H9 (cell line): ENCODE data around the gene FLNA. TPM values are rescaled to one million over a fixed set of nuclear protein-coding genes. Genes with fewer than 3 reads are reported as not detected.

ENCODE experiments used
- DNase-seq: peaks from one replicate; pipeline ENCODE4 v3.0.0-alpha.2; 2017
- H2AFZ ChIP-seq: one replicate; pipeline ENCODE4 v1.6.1; 2013; ENCODE audit warnings: mild to moderate bottlenecking, low read length, control low read depth, moderate library complexity
- H2AK5ac ChIP-seq: 2 replicates; pipeline ENCODE4 v1.6.1; 2013; ENCODE audit warnings: low read length, control low read depth, mixed read lengths; ENCODE audit not compliant: insufficient read length
- H2BK120ac ChIP-seq: one replicate; pipeline ENCODE4 v1.6.1; 2013; ENCODE audit warnings: low read depth, mild to moderate bottlenecking, low read length, control low read depth, inconsistent platforms; ENCODE audit not compliant: poor library complexity, severe bottlenecking
- H2BK12ac ChIP-seq: 2 replicates; pipeline ENCODE4 v1.6.1; 2013; ENCODE audit warnings: low read length, control low read depth, mixed read lengths, low read depth; ENCODE audit not compliant: insufficient read length
- H2BK15ac ChIP-seq: 2 replicates; pipeline ENCODE4 v1.6.1; 2013; ENCODE audit warnings: low read depth, low read length, control low read depth
- H2BK20ac ChIP-seq: one replicate; pipeline ENCODE4 v1.6.1; 2013; ENCODE audit warnings: low read depth, mild to moderate bottlenecking, low read length, control low read depth, inconsistent platforms; ENCODE audit not compliant: poor library complexity, severe bottlenecking
- H2BK5ac ChIP-seq: 2 replicates; pipeline ENCODE4 v1.6.1; 2013; ENCODE audit warnings: low read length, control low read depth, mixed read lengths; ENCODE audit not compliant: insufficient read length
- H3K14ac ChIP-seq: 2 replicates; pipeline ENCODE4 v1.6.1; 2013; ENCODE audit warnings: low read length, control low read depth; ENCODE audit not compliant: insufficient read depth
- H3K18ac ChIP-seq: 2 replicates; pipeline ENCODE4 v1.6.1; 2013; ENCODE audit warnings: low read depth, mild to moderate bottlenecking, mixed read lengths, low read length, control low read depth; ENCODE audit not compliant: insufficient read length
- H3K23ac ChIP-seq: 2 replicates; pipeline ENCODE4 v1.6.1; 2013; ENCODE audit warnings: low read length, control low read depth, mixed read lengths, low read depth; ENCODE audit not compliant: insufficient read length
- H3K23me2 ChIP-seq: 2 replicates; pipeline ENCODE4 v1.6.1; 2013; ENCODE audit warnings: low read depth, mild to moderate bottlenecking, mixed read lengths, low read length, control low read depth; ENCODE audit not compliant: insufficient read length, poor library complexity, severe bottlenecking
- H3K27ac ChIP-seq: 2 replicates; pipeline ENCODE4 v1.5.1; 2013; ENCODE audit warnings: low read length, control low read depth, mixed read lengths, low read depth; ENCODE audit not compliant: insufficient read length
- H3K27me3 ChIP-seq: 2 replicates; pipeline ENCODE4 v1.6.1; 2013; ENCODE audit warnings: low read length, control low read depth, inconsistent platforms; ENCODE audit not compliant: insufficient read depth
- H3K4ac ChIP-seq: 2 replicates; pipeline ENCODE4 v1.6.1; 2013; ENCODE audit warnings: low read depth, mild to moderate bottlenecking, control low read depth, inconsistent platforms, low read length, moderate library complexity
- H3K4me1 ChIP-seq: 2 replicates; pipeline ENCODE4 v1.6.1; 2013; ENCODE audit warnings: low read length, control low read depth, inconsistent platforms; ENCODE audit not compliant: insufficient read depth
- H3K4me2 ChIP-seq: 2 replicates; pipeline ENCODE4 v1.6.1; 2013; ENCODE audit warnings: low read length, control low read depth, mixed read lengths; ENCODE audit not compliant: insufficient read length, insufficient read depth
- H3K56ac ChIP-seq: 2 replicates; pipeline ENCODE4 v1.6.1; 2013; ENCODE audit warnings: low read depth, mild to moderate bottlenecking, mixed read lengths, low read length, control low read depth; ENCODE audit not compliant: insufficient read length
- H3K79me1 ChIP-seq: 2 replicates; pipeline ENCODE4 v1.6.1; 2013; ENCODE audit warnings: low read depth, mild to moderate bottlenecking, moderate library complexity, low read length, control low read depth, inconsistent platforms; ENCODE audit not compliant: insufficient read depth, poor library complexity, severe bottlenecking
- H3K79me2 ChIP-seq: 2 replicates; pipeline ENCODE4 v1.6.1; 2013; ENCODE audit warnings: low read length, control low read depth, inconsistent platforms; ENCODE audit not compliant: insufficient read depth
- H3K9ac ChIP-seq: 2 replicates; pipeline ENCODE4 v1.6.1; 2013; ENCODE audit warnings: low read length, control low read depth, mixed read lengths; ENCODE audit not compliant: insufficient read length; ENCODE audit errors: extremely low read depth
- H3K9me3 ChIP-seq: one replicate; pipeline ENCODE4 v1.6.1; 2013; ENCODE audit warnings: low read depth, low read length, inconsistent platforms; ENCODE audit not compliant: control insufficient read depth
- H3T11ph ChIP-seq: one replicate; pipeline ENCODE4 v1.6.1; 2013; ENCODE audit warnings: mild to moderate bottlenecking, low read length, control low read depth, inconsistent platforms
- H4K20me1 ChIP-seq: one replicate; pipeline ENCODE4 v1.6.1; 2013; ENCODE audit not compliant: control insufficient read depth, insufficient read length, insufficient read depth
- H4K5ac ChIP-seq: 2 replicates; pipeline ENCODE4 v1.6.1; 2013; ENCODE audit warnings: low read depth, mild to moderate bottlenecking, mixed read lengths, low read length, control low read depth; ENCODE audit not compliant: insufficient read length
- H4K8ac ChIP-seq: replicated peaks from 2 replicates; pipeline ENCODE4 v1.6.1; 2013; ENCODE audit warnings: low read length, control low read depth, mixed read lengths, low read depth; ENCODE audit not compliant: insufficient read length
- H4K91ac ChIP-seq: 2 replicates; pipeline ENCODE4 v1.6.1; 2013; ENCODE audit warnings: low read depth, mild to moderate bottlenecking, moderate library complexity, mixed read lengths, low read length, control low read depth; ENCODE audit not compliant: insufficient read length
- H3K27ac Mint-ChIP-seq, 3 experiments: 2 replicates in 2 of 3; 3 replicates in 1 of 3; pipeline ENCODE4 v1.8.0; 2020 to 2021; ENCODE audit warnings: mixed read lengths in 3 of 3, mild to moderate bottlenecking in 1 of 3, moderate library complexity in 1 of 3
- H3K27me3 Mint-ChIP-seq: 2 replicates; pipeline ENCODE4 v1.8.0; 2021; ENCODE audit warnings: low read depth, mild to moderate bottlenecking, moderate library complexity, mixed read lengths
- H3K36me3 Mint-ChIP-seq, 3 experiments: 2 replicates in 2 of 3; 3 replicates in 1 of 3; pipeline ENCODE4 v1.8.0; 2020 to 2021; ENCODE audit warnings: low read depth in 3 of 3, mixed read lengths in 3 of 3; ENCODE audit not compliant: insufficient read depth in 1 of 3
- H3K4me1 Mint-ChIP-seq, 2 experiments: 2 replicates each; pipeline ENCODE4 v1.8.0; 2020; ENCODE audit warnings: mixed read lengths in 2 of 2
- H3K4me3 Mint-ChIP-seq, 2 experiments: 2 replicates in 1 of 2; 3 replicates in 1 of 2; pipeline ENCODE4 v1.8.0; 2020 to 2021; ENCODE audit warnings: mild to moderate bottlenecking in 2 of 2, mixed read lengths in 2 of 2, moderate library complexity in 1 of 2
- H3K9me3 Mint-ChIP-seq, 2 experiments: 2 replicates in 1 of 2; 3 replicates in 1 of 2; pipeline ENCODE4 v1.8.0; 2020; ENCODE audit warnings: mild to moderate bottlenecking in 2 of 2, mixed read lengths in 2 of 2, moderate library complexity in 1 of 2
- CTCF ChIP-seq: fragments of 200-600 bp; sonication (generic); conservative IDR thresholded peaks from 3 replicates; pipeline ENCODE4 v1.8.0; 2021; ENCODE audit warnings: antibody characterized with exemption, mild to moderate bottlenecking
- WGBS: extraction: QIAGEN DNeasy Blood & Tissue Kit; methylation state at CpG from one replicate; pipeline ENCODE4 v1.1.7; 2013; ENCODE audit warnings: missing lambda C conversion rate, low lambda C conversion rate, mixed read lengths; ENCODE audit not compliant: insufficient read length; ENCODE audit errors: extremely low coverage; 5-methylcytosine and 5-hydroxymethylcytosine counted together
- total RNA-seq: library from RNA; stranded (reverse); gene quantifications from 2 replicates; pipeline ENCODE4 v1.2.1, GENCODE V29; 2021

FLNA gene
- total RNA-seq, 1 experiment from 2014 or later, result 957 TPM

GRCh38 chrX:154376774-154377173, 2.3 kb upstream of the FLNA start:
- H4K5ac ChIP-seq, result no peak overlapping the region
- Mint-ChIP-seq H3K36me3 (peaks cover 14 to 20% (median 15%) of the 10 kb centered on the region in 3 experiments), H3K4me3 (no peak overlapping the region; a peak in 1 of 5 replicates), H3K4me1 (peaks cover 9 to 38% of the 10 kb centered on the region in 2 experiments), H3K27ac (no peak overlapping the region), H3K27me3 (no peaks in the 10 kb centered on the region), H3K9me3 (peaks cover 50 to 56% of the 10 kb centered on the region in 2 experiments)
- H3K9me3 ChIP-seq, result no peaks in the 10 kb centered on the region
- no peak overlapping the region for H2BK5ac ChIP-seq
- H3K4ac ChIP-seq, result no peak overlapping the region
- H3T11ph ChIP-seq, result no peak overlapping the region
- no peak overlapping the region for H3K14ac ChIP-seq
- no peak overlapping the region for H3K56ac ChIP-seq
- H3K9ac ChIP-seq, result no peak overlapping the region
- no peak overlapping the region for H2BK120ac ChIP-seq
- no peaks in the 10 kb centered on the region for H4K20me1 ChIP-seq
- DNase-seq, result no peak
- no peak overlapping the region for H2AK5ac ChIP-seq
- no peak overlapping the region for H2BK12ac ChIP-seq
- no peak for TF ChIP-seq CTCF
- no peak overlapping the region for H2BK20ac ChIP-seq
- H3K23me2 ChIP-seq, result peaks cover 13% of the 10 kb centered on the region
- no peak overlapping the region for H3K27ac ChIP-seq
- H3K23ac ChIP-seq, result no peak overlapping the region
- H4K91ac ChIP-seq, result no peak overlapping the region
- no peak overlapping the region for H3K4me2 ChIP-seq
- no peaks in the 10 kb centered on the region for H3K79me1 ChIP-seq
- no peaks in the 10 kb centered on the region; the same call in 1 of the 2 replicates for H3K79me2 ChIP-seq
- no peaks in the 10 kb centered on the region; the same call in 1 of the 2 replicates for H3K4me1 ChIP-seq
- no peak overlapping the region for H3K18ac ChIP-seq
- no peak overlapping the region for H2BK15ac ChIP-seq
- H2AFZ ChIP-seq, result no peak overlapping the region
- no CpG with 5 or more reads among the region's 3 CpGs for WGBS
- H3K27me3 ChIP-seq, result no peaks in the 10 kb centered on the region
- no peak overlapping the region for H4K8ac ChIP-seq
